ENCODE data around the gene METTL2B. TPM values are rescaled to one million over a fixed set of nuclear protein-coding genes. Genes with fewer than 3 reads are reported as not detected.
A peak's percentile ranks its signal among the peaks of the same experiment; 100 is the strongest.
"Not testable (repeated sequence)": the region's sequence is repeated elsewhere in the genome, so short reads cannot be mapped to it uniquely, and the experiment has no call there.

METTL2B gene
- total RNA-seq (10 to 100 TPM; 26.7 to 27.1 TPM), polyA plus RNA-seq (ENCODE audit: insufficient read depth, low read depth, low replicate concordance) (20.0 TPM)
- long read RNA-seq, donor 1, partial matches to known transcripts = 0 of 2 reads
- long read RNA-seq, donor 1, other reads (novel, unspliced or antisense) = 0 of 2 reads
- long read RNA-seq, donor 2, transcript METTL2B-201 (9 exons, 2,182 nt) = major isoform, 6 of 6 reads
- long read RNA-seq, donor 2, partial matches to known transcripts = 0 of 6 reads
- long read RNA-seq, donor 2, other reads (novel, unspliced or antisense) = 0 of 6 reads

DNA sequence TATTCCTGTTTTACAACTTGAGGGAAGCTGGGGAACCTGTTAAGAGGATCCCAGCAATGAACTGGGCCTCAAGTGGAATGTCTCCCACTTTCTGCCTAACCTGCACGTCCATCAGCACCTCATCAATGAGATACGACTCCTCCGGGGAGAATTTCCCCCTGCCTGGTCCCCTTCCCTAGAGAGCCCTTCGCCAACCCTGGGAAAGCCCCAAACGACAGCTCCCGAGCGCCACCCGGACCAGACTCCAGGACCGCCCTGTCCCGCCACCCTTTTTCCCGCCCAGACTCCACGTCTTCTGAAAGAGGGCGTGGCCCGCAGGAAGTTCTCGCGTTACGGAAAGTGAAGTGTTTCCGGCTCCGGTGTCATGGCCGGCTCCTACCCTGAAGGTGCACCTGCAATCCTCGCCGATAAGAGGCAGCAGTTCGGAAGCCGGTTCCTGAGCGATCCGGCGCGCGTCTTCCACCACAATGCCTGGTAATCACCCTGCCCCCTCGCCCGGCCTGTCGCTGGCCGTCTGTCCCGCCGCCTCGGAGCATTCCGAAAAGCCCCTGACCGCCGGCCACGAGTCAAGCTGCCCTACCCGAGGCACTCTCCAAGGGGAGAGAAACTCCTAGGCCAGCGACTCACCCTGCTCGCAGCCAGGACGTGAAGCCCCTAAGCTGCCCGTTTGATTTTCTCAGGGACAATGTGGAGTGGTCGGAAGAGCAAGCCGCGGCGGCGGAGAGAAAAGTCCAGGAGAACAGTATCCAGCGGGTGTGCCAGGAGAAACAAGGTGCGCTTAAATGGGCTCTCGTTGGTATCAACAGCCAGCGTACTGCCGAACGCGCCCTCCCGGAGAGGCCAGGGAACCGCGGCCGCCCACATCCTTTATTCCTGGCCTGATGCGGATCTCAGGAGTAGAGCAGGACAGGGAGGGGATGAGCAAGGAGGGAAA, at the start of gene METTL2B:
Gene METTL2B, plus strand, starts transcription at position 347 of the 934 bp plus-strand sequence. Its CDS starts 18 bp downstream, at position 365.
- H3K36me3 ChIP-seq (ENCODE audit: low read depth, missing control alignments); intact Hi-C loops (cut with DNase I; ENCODE audit: low total_unique reads); H3K27me3 ChIP-seq; H3K9me3 ChIP-seq: not testable (repeated sequence)
- peak; percentile 97 for DNase-seq
- 0 to 1% methylated on average over 35 to 62 of the region's 62 CpGs for WGBS, 2 donors
- Histone ChIP-seq H3K4me3 (peak within 1 kb of the TSS; percentile 79 to 87), H3K4me1 (peaks cover 11% of the 10 kb centered on the region), H3K27ac (peak within 1 kb of the TSS; percentile 62 to 88)
- TF ChIP-seq, protein P1, sequence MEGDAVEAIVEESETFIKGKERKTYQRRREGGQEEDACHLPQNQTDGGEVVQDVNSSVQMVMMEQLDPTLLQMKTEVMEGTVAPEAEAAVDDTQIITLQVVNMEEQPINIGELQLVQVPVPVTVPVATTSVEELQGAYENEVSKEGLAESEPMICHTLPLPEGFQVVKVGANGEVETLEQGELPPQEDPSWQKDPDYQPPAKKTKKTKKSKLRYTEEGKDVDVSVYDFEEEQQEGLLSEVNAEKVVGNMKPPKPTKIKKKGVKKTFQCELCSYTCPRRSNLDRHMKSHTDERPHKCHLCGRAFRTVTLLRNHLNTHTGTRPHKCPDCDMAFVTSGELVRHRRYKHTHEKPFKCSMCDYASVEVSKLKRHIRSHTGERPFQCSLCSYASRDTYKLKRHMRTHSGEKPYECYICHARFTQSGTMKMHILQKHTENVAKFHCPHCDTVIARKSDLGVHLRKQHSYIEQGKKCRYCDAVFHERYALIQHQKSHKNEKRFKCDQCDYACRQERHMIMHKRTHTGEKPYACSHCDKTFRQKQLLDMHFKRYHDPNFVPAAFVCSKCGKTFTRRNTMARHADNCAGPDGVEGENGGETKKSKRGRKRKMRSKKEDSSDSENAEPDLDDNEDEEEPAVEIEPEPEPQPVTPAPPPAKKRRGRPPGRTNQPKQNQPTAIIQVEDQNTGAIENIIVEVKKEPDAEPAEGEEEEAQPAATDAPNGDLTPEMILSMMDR (IDR thresholded peaks at IDR 0.05) = peak in 1 of 3 experiments; percentile 25
- peak; percentile 5 for TF ChIP-seq POLR2A (IDR thresholded peaks at IDR 0.05)

DNA sequence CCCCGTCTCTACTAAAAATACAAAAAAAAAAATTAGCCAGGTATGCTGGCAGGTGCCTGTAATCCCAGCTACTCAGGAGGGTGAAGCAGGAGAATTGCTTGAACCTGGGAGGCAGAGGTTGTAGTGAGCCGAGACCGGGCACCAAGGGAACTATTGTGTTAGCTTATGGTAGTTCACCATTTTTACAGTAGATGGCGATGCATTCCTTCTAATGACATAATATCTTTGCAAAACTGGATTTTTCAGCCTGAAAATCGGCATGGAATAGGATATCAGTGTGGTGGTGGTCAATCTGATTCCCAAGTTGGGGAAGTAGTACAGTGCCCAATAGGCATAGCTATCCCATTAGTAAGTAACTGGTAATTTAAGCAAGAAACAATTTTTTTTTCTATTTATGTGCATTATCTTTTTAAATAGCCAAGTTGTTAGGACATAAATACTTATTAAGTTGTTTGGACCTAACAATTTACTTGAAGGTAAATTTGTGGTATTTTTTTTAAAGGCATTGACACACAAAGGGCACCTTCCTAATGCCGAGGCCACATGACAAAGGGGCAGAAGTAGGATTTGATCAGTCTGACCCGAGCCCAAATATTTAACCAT, 49.2 kb upstream of the METTL2B start:
- no peak for TF ChIP-seq POLR2A (IDR thresholded peaks at IDR 0.05)
- TF ChIP-seq, protein P1 (IDR thresholded peaks at IDR 0.05) = peak; percentile 76 to 87 (median 81)
- no peaks in the 10 kb centered on the region for H3K36me3 ChIP-seq (ENCODE audit: low read depth, missing control alignments)
- no peak overlapping the region for H3K27ac ChIP-seq
- H3K4me3 ChIP-seq = no peak overlapping the region
- peaks cover 7% of the 10 kb centered on the region for H3K4me1 ChIP-seq
- WGBS, 2 donors = 28 to 39% methylated on average over 7 of the region's 7 CpGs
- H3K9me3 ChIP-seq = no peaks in the 10 kb centered on the region
- DNase-seq = no peak
- intact Hi-C loops (cut with DNase I; ENCODE audit: low total_unique reads) = loop anchor here (5.0 kb wide), 1 partner anchor 35 kb away; no protein-coding TSS in a partner anchor
- no peaks in the 10 kb centered on the region for H3K27me3 ChIP-seq

- Histone ChIP-seq H3K4me3 (no peak overlapping the region), H3K4me1 (peaks cover 7% of the 10 kb centered on the region), H3K27ac (no peak overlapping the region), H3K9me3 (no peaks in the 10 kb centered on the region), H3K36me3 (ENCODE audit: low read depth, missing control alignments) (no peaks in the 10 kb centered on the region), H3K27me3 (no peaks in the 10 kb centered on the region)
- WGBS, 2 donors = 69 to 83% methylated on average over 3 of the region's 3 CpGs
- no peak for DNase-seq
- intact Hi-C loops (cut with DNase I; ENCODE audit: low total_unique reads) = no loop called here
- TF ChIP-seq POLR2A (IDR thresholded peaks at IDR 0.05) = no peak
- TF ChIP-seq, protein P1 (IDR thresholded peaks at IDR 0.05) = no peak
These were observed 46.3 kb upstream of the METTL2B start for GRCh38 chr7:128430207-128430606.

- no peak overlapping the region for H3K27ac ChIP-seq
- TF ChIP-seq, protein P1 (IDR thresholded peaks at IDR 0.05) = no peak
- TF ChIP-seq POLR2A (IDR thresholded peaks at IDR 0.05) = no peak
- no peaks in the 10 kb centered on the region for H3K36me3 ChIP-seq (ENCODE audit: low read depth, missing control alignments)
- H3K27me3 ChIP-seq = no peaks in the 10 kb centered on the region
- 42 to 83% methylated on average over 1 to 6 of the region's 6 CpGs for WGBS, 2 donors
- intact Hi-C loops (cut with DNase I; ENCODE audit: low total_unique reads) = no loop called here
- peaks cover 7% of the 10 kb centered on the region for H3K4me1 ChIP-seq
- H3K9me3 ChIP-seq = no peaks in the 10 kb centered on the region
- no peak for DNase-seq
- H3K4me3 ChIP-seq = no peak overlapping the region
These were observed 45.3 kb upstream of the METTL2B start for GRCh38 chr7:128431221-128431620.

All from testis (tissue), 5 donors.